Psoas muscle (tissue), 8 donors: ENCODE results near the gene AKR7A3. TPM values are rescaled to one million over a fixed set of nuclear protein-coding genes. Genes with fewer than 3 reads are reported as not detected.
"Not testable (repeated sequence)": the region's sequence is repeated elsewhere in the genome, so short reads cannot be mapped to it uniquely, and the experiment has no call there.

Experiments used
- ATAC-seq, 4 donors: fragments of 200-7000 bp; cut with Tn5 transposase; one replicate each; pipeline ENCODE4 v1.9.1; 2020; ENCODE audit warnings: moderate library complexity in 3 of 4, mild to moderate bottlenecking in 2 of 4
- DNase-seq, 2 donors: peaks; one replicate each; pipeline ENCODE4 v3.0.0-alpha.2; 2020
- H3K27ac ChIP-seq: fragments of 200-600 bp; one replicate; pipeline ENCODE4 v1.8.0; 2022
- H3K27me3 ChIP-seq, 3 donors: fragments of 200-600 bp in 1 of 3; one replicate each; pipeline versions ENCODE4 v1.6.1 to v1.8.0; 2013 to 2022; ENCODE audit warnings: low read length in 2 of 3, mild to moderate bottlenecking in 2 of 3, moderate library complexity in 1 of 3; ENCODE audit not compliant: insufficient read depth in 3 of 3
- H3K36me3 ChIP-seq, 2 donors: fragments of 200-600 bp in 1 of 2; one replicate each; pipeline versions ENCODE4 v1.6.1 to v1.8.0; 2013 to 2022; ENCODE audit warnings: low read depth in 1 of 2, mild to moderate bottlenecking in 1 of 2, moderate library complexity in 1 of 2; ENCODE audit not compliant: insufficient read depth in 1 of 2
- H3K4me1 ChIP-seq: fragments of 200-600 bp; one replicate; pipeline ENCODE4 v1.8.0; 2022
- H3K4me3 ChIP-seq: fragments of 200-600 bp; one replicate; pipeline ENCODE4 v1.8.0; 2022; ENCODE audit warnings: mild to moderate bottlenecking
- H3K9me3 ChIP-seq: fragments of 200-600 bp; one replicate; pipeline ENCODE4 v1.8.0; 2022
- CTCF ChIP-seq: fragments of 200-600 bp; IDR thresholded peaks from one replicate; pipeline ENCODE4 v1.8.0; 2022; ENCODE audit warnings: antibody characterized with exemption
- WGBS, 3 donors: extraction: QIAGEN DNeasy Blood & Tissue Kit; methylation state at CpG; one replicate each; pipeline versions ENCODE4 v1.1.6 to v1.1.7; 2013; 5-methylcytosine and 5-hydroxymethylcytosine counted together
- intact Hi-C, 2 donors: fragments of 100-400 bp; cut with DNase I; formaldehyde crosslinking; loops; one replicate each; pipeline versions ENCODE4 v1.11.0 to v1.14.2; 2022
- polyA plus RNA-seq, 3 donors: library from polyadenylated mRNA; stranded (reverse); fragments of 200-250 nt; gene quantifications; one replicate each; pipeline ENCODE4 v1.2.3, GENCODE V29; 2013
- total RNA-seq, 4 donors: library from RNA; stranded (reverse); fragmentation: NEBNext Ultra II Directional in 2 of 4; extraction: Animal tissue kit (Norgen Biotek cat#: 25700) in 2 of 4; gene quantifications; one replicate each; pipeline versions ENCODE4 v1.2.1 to v1.2.4, GENCODE V29; 2021 to 2023
- donor health status: healthy with polysubstance abuse.
- donor health status: DM: no; HTN: no; CAD: no; lungs with moderate emphysema.
- donor health status: Bipolar disorder and iron deficiency.
- donor health status: healthy.
- donor health status: DM: yes; HTN: yes; CAD: no.
- donor health status: DM: no; HTN: no; CAD: no.
- donor health status: DM: no; HTN: no; CAD: no.
- donor health status: DM: yes; HTN: yes; CAD: no.

Gene AKR7A3
- total and polyA plus RNA-seq, 7 donors: 0.15 to 0.42 (median 0.34) TPM; not detected in 1

- TF ChIP-seq CTCF: no peak
- intact Hi-C loops: no loop called here
- no peak for DNase-seq
- Histone ChIP-seq H3K9me3 (no peaks in the 10 kb centered on the region), H3K27ac (no peak overlapping the region), H3K4me3 (peak overlapping the region; percentile 69), H3K4me1 (peaks cover 8% of the 10 kb centered on the region), H3K36me3 (no peaks in the 10 kb centered on the region), H3K27me3 (no peaks in the 10 kb centered on the region)
- ATAC-seq: peak in 3 of 4 donors; percentile 17 to 31 (median 18)
- WGBS, 3 donors: 20 to 34% (median 29%) methylated on average over 2 of the region's 2 CpGs
Observed at GRCh38 chr1:19289244-19289643, 674 bp upstream of the AKR7A3 start.

GRCh38 chr1:19287436-19288185, 959 bp downstream of the AKR7A3 start:
- peak in 1 of 4 donors; percentile 5 for ATAC-seq
- WGBS, 3 donors: 85 to 92% (median 90%) methylated on average over 13 of the region's 13 CpGs
- no peaks in the 10 kb centered on the region for H3K36me3 ChIP-seq
- no peak overlapping the region for H3K27ac ChIP-seq
- H3K9me3 ChIP-seq: no peaks in the 10 kb centered on the region
- intact Hi-C loops: no loop called here
- peaks cover 8% of the 10 kb centered on the region for H3K4me1 ChIP-seq
- no peak for TF ChIP-seq CTCF
- no peaks in the 10 kb centered on the region for H3K27me3 ChIP-seq
- no peak overlapping the region for H3K4me3 ChIP-seq
- DNase-seq: no peak

GRCh38 chr1:19285807-19286206, 2.8 kb downstream of the AKR7A3 start:
- intact Hi-C loops, H3K4me1 ChIP-seq, H3K27me3 ChIP-seq, DNase-seq, H3K36me3 ChIP-seq, H3K9me3 ChIP-seq, ATAC-seq, H3K4me3 ChIP-seq, H3K27ac ChIP-seq: not testable (repeated sequence)
- 75 to 91% (median 90%) methylated on average over 3 of the region's 3 CpGs for WGBS, 3 donors

GRCh38 chr1:19285366-19285765, 3.2 kb downstream of the AKR7A3 start:
- DNase-seq, H3K9me3 ChIP-seq, H3K27me3 ChIP-seq, H3K36me3 ChIP-seq, H3K4me3 ChIP-seq, H3K27ac ChIP-seq, H3K4me1 ChIP-seq, ATAC-seq, intact Hi-C loops: not testable (repeated sequence)
- 96 to 100% (median 96%) methylated on average over 3 of the region's 3 CpGs for WGBS, 3 donors

- H3K4me3 ChIP-seq: no peak overlapping the region
- peaks cover 8% of the 10 kb centered on the region for H3K4me1 ChIP-seq
- no peak for TF ChIP-seq CTCF
- no peaks in the 10 kb centered on the region for H3K9me3 ChIP-seq
- H3K27ac ChIP-seq: no peak overlapping the region
- intact Hi-C loops: no loop called here
- no peaks in the 10 kb centered on the region for H3K27me3 ChIP-seq
- WGBS, 3 donors: 88 to 92% (median 90%) methylated on average over 8 of the region's 8 CpGs
- no peak for DNase-seq
- no peak for ATAC-seq
- no peaks in the 10 kb centered on the region for H3K36me3 ChIP-seq
Observed at GRCh38 chr1:19284881-19285280, 3.7 kb downstream of the AKR7A3 start.
